Measurements from ENCODE around the gene CEP112. TPM values are rescaled to one million over a fixed set of nuclear protein-coding genes. Genes with fewer than 3 reads are reported as not detected.

The CEP112 gene
- total RNA-seq, 1 donor from 2014 or later = 13.9 TPM

DNA sequence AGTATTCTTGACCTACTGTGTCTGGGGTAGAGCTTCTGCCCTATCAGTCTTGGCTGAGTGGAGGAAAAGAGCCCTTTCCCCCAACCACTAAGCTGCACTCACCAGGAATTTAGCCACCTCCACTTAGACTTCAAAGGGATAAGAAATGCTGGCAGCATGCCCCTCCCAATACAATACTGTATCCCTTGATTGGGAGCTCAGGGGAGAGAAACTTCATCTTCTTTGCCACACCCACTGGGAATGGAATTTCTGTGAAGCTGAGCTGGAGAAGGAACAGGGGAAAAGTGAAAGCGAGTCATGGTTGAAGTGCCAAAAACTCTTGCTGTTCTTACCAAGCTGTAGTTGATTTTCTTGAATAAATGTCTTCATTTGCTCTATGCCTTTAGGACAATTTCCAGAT lies 68.8 kb downstream of the CEP112 start:
- Mint-ChIP-seq H3K36me3 (ENCODE audit: low read depth, unreplicated experiment) (peaks cover 14% of the 10 kb centered on the region), H3K27me3 (ENCODE audit: low read depth, unreplicated experiment) (no peaks in the 10 kb centered on the region), H3K4me3 (ENCODE audit: unreplicated experiment) (no peak overlapping the region), H3K27ac (ENCODE audit: unreplicated experiment) (no peak overlapping the region), H3K9me3 (ENCODE audit: unreplicated experiment) (no peaks in the 10 kb centered on the region), H3K4me1 (ENCODE audit: low read depth, unreplicated experiment) (peaks cover 7% of the 10 kb centered on the region)
- no peaks in the 10 kb centered on the region for H3K79me2 ChIP-seq (ENCODE audit: insufficient read depth, low read length)
- DNase-seq (ENCODE audit: low read depth) = peak; percentile 52
- no peaks in the 10 kb centered on the region for H3K4me1 ChIP-seq (ENCODE audit: insufficient read depth, low read length)
- no peak overlapping the region for H2AFZ ChIP-seq (ENCODE audit: low read depth, low read length)
- H3K36me3 ChIP-seq (ENCODE audit: insufficient read depth, low read length) = no peaks in the 10 kb centered on the region
- H4K20me1 ChIP-seq (ENCODE audit: insufficient read depth, low read length) = no peaks in the 10 kb centered on the region
- H3K9me3 ChIP-seq (ENCODE audit: insufficient read depth, low read depth, low read length) = no peaks in the 10 kb centered on the region
- H3K9ac ChIP-seq (ENCODE audit: low read length) = no peak overlapping the region
- H3K27ac ChIP-seq (ENCODE audit: low read depth, low read length) = no peak overlapping the region
- no peak for FAIRE-seq
- TF ChIP-seq EZH2 (IDR thresholded peaks at IDR 0.05; ENCODE audit: insufficient read depth, low read length) = no peak
- TF ChIP-seq, protein P1, sequence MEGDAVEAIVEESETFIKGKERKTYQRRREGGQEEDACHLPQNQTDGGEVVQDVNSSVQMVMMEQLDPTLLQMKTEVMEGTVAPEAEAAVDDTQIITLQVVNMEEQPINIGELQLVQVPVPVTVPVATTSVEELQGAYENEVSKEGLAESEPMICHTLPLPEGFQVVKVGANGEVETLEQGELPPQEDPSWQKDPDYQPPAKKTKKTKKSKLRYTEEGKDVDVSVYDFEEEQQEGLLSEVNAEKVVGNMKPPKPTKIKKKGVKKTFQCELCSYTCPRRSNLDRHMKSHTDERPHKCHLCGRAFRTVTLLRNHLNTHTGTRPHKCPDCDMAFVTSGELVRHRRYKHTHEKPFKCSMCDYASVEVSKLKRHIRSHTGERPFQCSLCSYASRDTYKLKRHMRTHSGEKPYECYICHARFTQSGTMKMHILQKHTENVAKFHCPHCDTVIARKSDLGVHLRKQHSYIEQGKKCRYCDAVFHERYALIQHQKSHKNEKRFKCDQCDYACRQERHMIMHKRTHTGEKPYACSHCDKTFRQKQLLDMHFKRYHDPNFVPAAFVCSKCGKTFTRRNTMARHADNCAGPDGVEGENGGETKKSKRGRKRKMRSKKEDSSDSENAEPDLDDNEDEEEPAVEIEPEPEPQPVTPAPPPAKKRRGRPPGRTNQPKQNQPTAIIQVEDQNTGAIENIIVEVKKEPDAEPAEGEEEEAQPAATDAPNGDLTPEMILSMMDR (IDR thresholded peaks at IDR 0.05; ENCODE audit: insufficient read depth, low read depth, low read length) = no peak
- H3K27me3 ChIP-seq (ENCODE audit: insufficient read depth, low read length) = no peaks in the 10 kb centered on the region
- H3K4me3 ChIP-seq (ENCODE audit: insufficient read depth, low read depth, low read length) = no peak overlapping the region
- no peak overlapping the region for H3K4me2 ChIP-seq (ENCODE audit: low read length)

DNA sequence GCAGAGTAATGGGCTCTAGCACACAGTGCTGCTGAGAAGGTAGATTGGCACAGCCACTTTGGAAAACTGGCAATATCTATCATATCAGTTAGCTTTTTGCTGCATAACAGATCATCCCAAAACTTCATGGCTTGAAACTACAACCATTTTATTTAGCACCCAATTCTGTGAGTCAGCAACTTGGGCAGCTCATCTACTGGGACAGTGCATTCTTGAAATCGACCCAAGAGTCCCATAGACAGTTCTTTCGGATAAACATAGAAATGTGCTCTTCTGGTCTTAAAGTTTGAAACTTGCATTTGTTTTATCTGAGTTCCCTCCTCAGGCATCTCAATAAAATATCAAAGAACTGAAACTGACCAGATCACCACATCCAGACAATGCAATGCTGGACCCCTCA lies 76.7 kb downstream of the CEP112 start:
- TF ChIP-seq EZH2 (IDR thresholded peaks at IDR 0.05; ENCODE audit: insufficient read depth, low read length) = no peak
- TF ChIP-seq, protein P1 (IDR thresholded peaks at IDR 0.05; ENCODE audit: insufficient read depth, low read depth, low read length) = no peak
- DNase-seq (ENCODE audit: low read depth) (peak; percentile 6), FAIRE-seq (peak; percentile 34)
- Histone ChIP-seq H3K4me2 (ENCODE audit: low read length) (no peak overlapping the region), H3K27ac (ENCODE audit: low read depth, low read length) (no peak overlapping the region), H2AFZ (ENCODE audit: low read depth, low read length) (no peak overlapping the region), H3K9me3 (ENCODE audit: insufficient read depth, low read depth, low read length) (peaks cover 5% of the 10 kb centered on the region), H4K20me1 (ENCODE audit: insufficient read depth, low read length) (no peaks in the 10 kb centered on the region), H3K27me3 (ENCODE audit: insufficient read depth, low read length) (no peaks in the 10 kb centered on the region), H3K9ac (ENCODE audit: low read length) (no peak overlapping the region), H3K4me1 (ENCODE audit: insufficient read depth, low read length) (no peaks in the 10 kb centered on the region), H3K79me2 (ENCODE audit: insufficient read depth, low read length) (no peaks in the 10 kb centered on the region), H3K4me3 (ENCODE audit: insufficient read depth, low read depth, low read length) (no peak overlapping the region), H3K36me3 (ENCODE audit: insufficient read depth, low read length) (no peaks in the 10 kb centered on the region)
- Mint-ChIP-seq H3K27me3 (ENCODE audit: low read depth, unreplicated experiment) (no peaks in the 10 kb centered on the region), H3K27ac (ENCODE audit: unreplicated experiment) (no peak overlapping the region), H3K4me1 (ENCODE audit: low read depth, unreplicated experiment) (no peaks in the 10 kb centered on the region), H3K4me3 (ENCODE audit: unreplicated experiment) (no peak overlapping the region), H3K36me3 (ENCODE audit: low read depth, unreplicated experiment) (peaks cover 3% of the 10 kb centered on the region), H3K9me3 (ENCODE audit: unreplicated experiment) (peaks cover 6% of the 10 kb centered on the region)

DNA sequence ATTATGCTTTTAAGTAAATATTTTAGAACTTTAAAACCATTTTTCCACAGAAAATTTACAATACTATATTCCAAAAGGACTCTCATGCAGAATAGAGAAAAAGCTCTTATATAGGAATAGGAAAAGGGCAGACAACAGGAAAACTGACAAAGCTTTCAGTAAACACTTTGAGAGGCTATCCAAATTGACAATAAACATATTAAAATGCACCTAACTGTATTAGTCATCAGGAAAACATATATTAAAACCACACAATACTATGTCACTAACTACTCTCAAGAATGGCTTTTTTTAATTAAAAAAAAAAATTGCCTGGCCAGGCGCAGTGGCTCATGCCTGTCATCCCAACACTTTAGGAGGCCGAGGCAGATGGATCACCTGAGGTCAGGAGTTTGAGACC lies 77.3 kb downstream of the CEP112 start:
- FAIRE-seq (no peak), DNase-seq (ENCODE audit: low read depth) (no peak)
- Histone ChIP-seq H3K9me3 (ENCODE audit: insufficient read depth, low read depth, low read length) (peaks cover 5% of the 10 kb centered on the region), H3K79me2 (ENCODE audit: insufficient read depth, low read length) (no peaks in the 10 kb centered on the region), H3K4me3 (ENCODE audit: insufficient read depth, low read depth, low read length) (no peak overlapping the region), H3K27ac (ENCODE audit: low read depth, low read length) (no peak overlapping the region), H3K9ac (ENCODE audit: low read length) (no peak overlapping the region), H3K36me3 (ENCODE audit: insufficient read depth, low read length) (no peaks in the 10 kb centered on the region), H4K20me1 (ENCODE audit: insufficient read depth, low read length) (no peaks in the 10 kb centered on the region), H3K4me1 (ENCODE audit: insufficient read depth, low read length) (no peaks in the 10 kb centered on the region), H3K27me3 (ENCODE audit: insufficient read depth, low read length) (no peaks in the 10 kb centered on the region), H2AFZ (ENCODE audit: low read depth, low read length) (no peak overlapping the region), H3K4me2 (ENCODE audit: low read length) (no peak overlapping the region)
- Mint-ChIP-seq H3K27me3 (ENCODE audit: low read depth, unreplicated experiment) (no peaks in the 10 kb centered on the region), H3K4me1 (ENCODE audit: low read depth, unreplicated experiment) (no peaks in the 10 kb centered on the region), H3K9me3 (ENCODE audit: unreplicated experiment) (peaks cover 6% of the 10 kb centered on the region), H3K4me3 (ENCODE audit: unreplicated experiment) (no peak overlapping the region), H3K36me3 (ENCODE audit: low read depth, unreplicated experiment) (peaks cover 3% of the 10 kb centered on the region), H3K27ac (ENCODE audit: unreplicated experiment) (no peak overlapping the region)
- TF ChIP-seq, protein P1 (IDR thresholded peaks at IDR 0.05; ENCODE audit: insufficient read depth, low read depth, low read length) = no peak
- no peak for TF ChIP-seq EZH2 (IDR thresholded peaks at IDR 0.05; ENCODE audit: insufficient read depth, low read length)

All from astrocyte (in vitro differentiated cells and primary cell).